Prostate gland (tissue), 2 donors: Measurements from ENCODE around the gene SPNS2.

Experiments
- POLR2AphosphoS5 ChIP-seq: sonication (generic); formaldehyde crosslinking; IDR thresholded peaks from one replicate; pipeline ENCODE4 v1.6.1; 2017; ENCODE audit warnings: antibody characterized with exemption
- TF ChIP-seq, protein P1 (sequence below), 4 experiments: fragments of 200-600 bp in 2 of 4; fragments of 450-650 bp in 2 of 4; sonication (generic) in 2 of 4; IDR thresholded peaks; 1 replicate in 3 of 4; 2 replicates in 1 of 4; pipeline ENCODE4 v1.5.1; 2016 to 2019; ENCODE audit warnings: antibody characterized with exemption in 4 of 4, mild to moderate bottlenecking in 2 of 4, moderate library complexity in 2 of 4

- no peak for TF ChIP-seq POLR2AphosphoS5
- TF ChIP-seq, protein P1, sequence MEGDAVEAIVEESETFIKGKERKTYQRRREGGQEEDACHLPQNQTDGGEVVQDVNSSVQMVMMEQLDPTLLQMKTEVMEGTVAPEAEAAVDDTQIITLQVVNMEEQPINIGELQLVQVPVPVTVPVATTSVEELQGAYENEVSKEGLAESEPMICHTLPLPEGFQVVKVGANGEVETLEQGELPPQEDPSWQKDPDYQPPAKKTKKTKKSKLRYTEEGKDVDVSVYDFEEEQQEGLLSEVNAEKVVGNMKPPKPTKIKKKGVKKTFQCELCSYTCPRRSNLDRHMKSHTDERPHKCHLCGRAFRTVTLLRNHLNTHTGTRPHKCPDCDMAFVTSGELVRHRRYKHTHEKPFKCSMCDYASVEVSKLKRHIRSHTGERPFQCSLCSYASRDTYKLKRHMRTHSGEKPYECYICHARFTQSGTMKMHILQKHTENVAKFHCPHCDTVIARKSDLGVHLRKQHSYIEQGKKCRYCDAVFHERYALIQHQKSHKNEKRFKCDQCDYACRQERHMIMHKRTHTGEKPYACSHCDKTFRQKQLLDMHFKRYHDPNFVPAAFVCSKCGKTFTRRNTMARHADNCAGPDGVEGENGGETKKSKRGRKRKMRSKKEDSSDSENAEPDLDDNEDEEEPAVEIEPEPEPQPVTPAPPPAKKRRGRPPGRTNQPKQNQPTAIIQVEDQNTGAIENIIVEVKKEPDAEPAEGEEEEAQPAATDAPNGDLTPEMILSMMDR (IDR thresholded peaks at IDR 0.05) = no peak
These were observed 23.2 kb upstream of the SPNS2 start for GRCh38 chr17:4475463-4475862.
